NT2/D1 (cell line): ENCODE measurements around the gene EFCAB6.

ENCODE experiments used
- SUZ12 ChIP-seq: IDR thresholded peaks from 2 replicates; pipeline ENCODE4 v1.6.1; 2011; ENCODE audit not compliant: insufficient read length, insufficient read depth; ENCODE audit errors: extremely low read depth
- YY1 ChIP-seq: IDR thresholded peaks from 2 replicates; pipeline ENCODE4 v1.6.1; 2011; ENCODE audit not compliant: insufficient read length, insufficient read depth
- ZNF274 ChIP-seq: IDR thresholded peaks from 2 replicates; pipeline ENCODE4 v1.6.1; 2011; ENCODE audit warnings: mild to moderate bottlenecking, low read depth, low read length

DNA sequence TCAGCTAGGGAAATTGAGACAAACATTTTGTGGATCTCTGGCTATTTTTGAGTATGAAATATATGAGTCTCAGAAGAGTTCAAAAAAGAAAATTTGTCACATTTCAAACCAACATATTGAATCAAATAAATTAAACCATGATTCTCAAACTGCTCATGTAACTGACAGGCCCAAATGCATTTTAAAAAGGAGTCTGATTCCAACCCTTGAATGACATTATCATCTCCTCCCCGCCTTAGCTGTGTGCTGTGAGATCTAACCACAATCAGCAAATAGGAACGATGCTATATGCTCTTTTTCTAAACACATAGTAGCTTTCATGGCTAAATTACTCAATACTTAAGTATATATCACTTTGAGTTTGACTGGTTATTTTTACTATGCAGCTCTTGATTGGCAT, 57.1 kb downstream of the EFCAB6 start:
- TF ChIP-seq ZNF274 (no peak), YY1 (no peak), SUZ12 (no peak)
